Common myeloid progenitor, CD34-positive (primary cell): ENCODE results near the gene MALAT1.

Experiments
- CTCF ChIA-PET: fragments of 350-600 bp; sonication (Branson Sonifier 250); formaldehyde crosslinking; loops from one replicate; lab custom pipeline; 2021; ENCODE audit warnings: antibody characterized with exemption; lab: Charles Lee
- POLR2A ChIA-PET: fragments of 350-600 bp; sonication (Branson Sonifier 250); formaldehyde crosslinking; loops from one replicate; lab custom pipeline; 2021; ENCODE audit warnings: antibody characterized with exemption; lab: Charles Lee
- DNase-seq, 3 donors: peaks; one replicate each; pipeline versions ENCODE4 v3.0.0 to v3.0.0-alpha.2; 2013
- H3K27ac ChIP-seq, 2 experiments: 1 replicate in 1 of 2; 2 replicates in 1 of 2; pipeline ENCODE4 v1.7.0; 2013; ENCODE audit warnings: inconsistent platforms in 2 of 2, low read length in 2 of 2, mild to moderate bottlenecking in 2 of 2, low read depth in 1 of 2, moderate library complexity in 1 of 2; ENCODE audit not compliant: severe bottlenecking in 2 of 2, insufficient read depth in 1 of 2, poor library complexity in 1 of 2
- H3K27me3 ChIP-seq, 5 experiments: replicated peaks in 2 of 5; 1 replicate in 3 of 5; 2 replicates in 2 of 5; pipeline versions ENCODE4 v1.6.1 to v1.7.0; 2013; ENCODE audit warnings: low read length in 4 of 5, mild to moderate bottlenecking in 2 of 5, moderate library complexity in 2 of 5, inconsistent platforms in 1 of 5; ENCODE audit not compliant: insufficient read depth in 5 of 5, control insufficient read depth in 4 of 5
- H3K36me3 ChIP-seq, 4 experiments: 1 replicate in 2 of 4; 2 replicates in 2 of 4; pipeline versions ENCODE4 v1.6.1 to v1.7.0; 2013; ENCODE audit warnings: low read length in 3 of 4, control low read depth in 1 of 4, mild to moderate bottlenecking in 1 of 4; ENCODE audit not compliant: control insufficient read depth in 4 of 4, insufficient read depth in 4 of 4
- H3K4me1 ChIP-seq, 4 experiments: 1 replicate in 3 of 4; 2 replicates in 1 of 4; pipeline versions ENCODE4 v1.6.1 to v1.7.1; 2013; ENCODE audit warnings: low read length in 3 of 4, mild to moderate bottlenecking in 3 of 4, control low read depth in 1 of 4, inconsistent platforms in 1 of 4, moderate library complexity in 1 of 4; ENCODE audit not compliant: control insufficient read depth in 4 of 4, insufficient read depth in 4 of 4; ENCODE audit errors: control extremely low read depth in 1 of 4
- H3K4me3 ChIP-seq, 7 experiments: 1 replicate in 4 of 7; 2 replicates in 3 of 7; pipeline versions ENCODE4 v1.5.1 to v1.7.0; 2013; ENCODE audit warnings: mild to moderate bottlenecking in 7 of 7, low read length in 6 of 7, moderate library complexity in 6 of 7, inconsistent platforms in 2 of 7, low read depth in 2 of 7, control low read depth in 1 of 7; ENCODE audit not compliant: insufficient read depth in 4 of 7, control insufficient read depth in 1 of 7; ENCODE audit errors: extremely low read depth in 1 of 7
- H3K9me3 ChIP-seq, 5 experiments: 1 replicate in 4 of 5; 2 replicates in 1 of 5; pipeline versions ENCODE4 v1.6.1 to v1.7.1; 2013; ENCODE audit warnings: low read length in 4 of 5, mild to moderate bottlenecking in 2 of 5, inconsistent platforms in 1 of 5, low read depth in 1 of 5, moderate library complexity in 1 of 5; ENCODE audit not compliant: control insufficient read depth in 4 of 5, insufficient read depth in 2 of 5; ENCODE audit errors: control extremely low read depth in 1 of 5
- WGBS: methylation state at CpG from one replicate; pipeline ENCODE4 v1.1.5; 2013; ENCODE audit not compliant: insufficient coverage; 5-methylcytosine and 5-hydroxymethylcytosine counted together

The MALAT1 gene

DNA sequence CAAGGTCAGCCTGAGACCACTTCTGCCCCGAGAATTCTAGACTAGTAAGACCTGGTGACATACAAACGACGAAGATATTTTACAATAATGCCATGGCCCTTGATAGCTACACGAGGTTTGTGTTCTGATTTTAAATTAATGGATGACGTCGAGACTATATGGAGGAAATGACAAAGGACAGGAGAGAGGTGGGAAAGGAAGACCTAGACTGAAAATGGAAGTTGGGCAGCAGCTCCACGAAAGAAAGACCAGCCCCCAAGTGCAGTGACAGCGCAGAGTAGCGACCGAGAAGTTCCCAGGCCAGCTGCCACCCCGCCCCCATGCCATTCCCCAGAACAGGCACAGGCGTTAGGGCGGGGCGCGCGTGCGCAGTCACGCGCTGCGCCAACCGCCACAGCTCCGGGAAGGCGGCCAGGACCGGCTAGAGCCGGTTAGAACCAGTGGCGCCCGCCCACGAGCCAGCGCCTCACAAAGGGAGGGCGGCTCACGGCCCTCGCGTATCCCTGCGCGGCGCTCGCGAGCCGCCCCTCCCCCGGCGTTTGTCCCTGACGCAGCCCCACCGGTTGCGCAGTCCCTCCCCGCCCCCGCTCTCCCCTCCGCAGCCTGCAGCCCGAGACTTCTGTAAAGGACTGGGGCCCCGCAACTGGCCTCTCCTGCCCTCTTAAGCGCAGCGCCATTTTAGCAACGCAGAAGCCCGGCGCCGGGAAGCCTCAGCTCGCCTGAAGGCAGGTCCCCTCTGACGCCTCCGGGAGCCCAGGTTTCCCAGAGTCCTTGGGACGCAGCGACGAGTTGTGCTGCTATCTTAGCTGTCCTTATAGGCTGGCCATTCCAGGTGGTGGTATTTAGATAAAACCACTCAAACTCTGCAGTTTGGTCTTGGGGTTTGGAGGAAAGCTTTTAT is 1.5 kb upstream of the MALAT1 start:
- ChIA-PET CTCF (interaction anchor here (0.7 to 26.9 kb wide), 15 partner anchors 9 to 118 kb away, joined by 3 to 653 read pairs (median 6); partner anchors contain the start of gene NEAT1), POLR2A (interaction anchor here (0.6 to 26.7 kb wide), 12 partner anchors 9 to 131 kb away, joined by 3 to 1072 read pairs (median 20); partner anchors contain the start of genes NEAT1 and SLC25A45)
- under 1% methylated on average over 60 of the region's 61 CpGs for WGBS
- DNase-seq: peak; percentile 98 to 99 (median 99)
- no peaks in the 10 kb centered on the region for H3K27me3 ChIP-seq
- peak overlapping the region; percentile 72 to 100 (median 98) for H3K4me3 ChIP-seq
- peaks cover 22 to 57% (median 54%) of the 10 kb centered on the region in 4 experiments for H3K4me1 ChIP-seq
- H3K36me3 ChIP-seq: peaks cover 15 to 25% (median 18%) of the 10 kb centered on the region in 4 experiments
- H3K27ac ChIP-seq: peak overlapping the region; percentile 100
- H3K9me3 ChIP-seq: no peaks in the 10 kb centered on the region

DNA sequence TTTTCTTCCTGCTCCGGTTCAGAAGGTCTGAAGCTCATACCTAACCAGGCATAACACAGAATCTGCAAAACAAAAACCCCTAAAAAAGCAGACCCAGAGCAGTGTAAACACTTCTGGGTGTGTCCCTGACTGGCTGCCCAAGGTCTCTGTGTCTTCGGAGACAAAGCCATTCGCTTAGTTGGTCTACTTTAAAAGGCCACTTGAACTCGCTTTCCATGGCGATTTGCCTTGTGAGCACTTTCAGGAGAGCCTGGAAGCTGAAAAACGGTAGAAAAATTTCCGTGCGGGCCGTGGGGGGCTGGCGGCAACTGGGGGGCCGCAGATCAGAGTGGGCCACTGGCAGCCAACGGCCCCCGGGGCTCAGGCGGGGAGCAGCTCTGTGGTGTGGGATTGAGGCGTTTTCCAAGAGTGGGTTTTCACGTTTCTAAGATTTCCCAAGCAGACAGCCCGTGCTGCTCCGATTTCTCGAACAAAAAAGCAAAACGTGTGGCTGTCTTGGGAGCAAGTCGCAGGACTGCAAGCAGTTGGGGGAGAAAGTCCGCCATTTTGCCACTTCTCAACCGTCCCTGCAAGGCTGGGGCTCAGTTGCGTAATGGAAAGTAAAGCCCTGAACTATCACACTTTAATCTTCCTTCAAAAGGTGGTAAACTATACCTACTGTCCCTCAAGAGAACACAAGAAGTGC is 661 bp upstream of the MALAT1 start:
- H3K36me3 ChIP-seq: peaks cover 19 to 33% (median 24%) of the 10 kb centered on the region in 4 experiments
- CTCF ChIA-PET: interaction anchor here (1.0 to 26.9 kb wide), 18 partner anchors 8 to 142 kb away, joined by 3 to 653 read pairs (median 6); partner anchors contain the start of gene NEAT1
- peak in 2 of 3 donors; percentile 78 to 79 for DNase-seq
- H3K4me3 ChIP-seq: peak overlapping the region; percentile 72 to 100 (median 98)
- WGBS: 3% methylated on average over 21 of the region's 24 CpGs
- POLR2A ChIA-PET: interaction anchor here (0.5 to 26.7 kb wide), 18 partner anchors 8 to 669 kb away, joined by 3 to 1072 read pairs (median 6); partner anchors contain the start of genes NEAT1 and SLC25A45
- H3K4me1 ChIP-seq: peaks cover 20 to 55% (median 48%) of the 10 kb centered on the region in 4 experiments
- peak overlapping the region; percentile 100 for H3K27ac ChIP-seq
- no peaks in the 10 kb centered on the region for H3K9me3 ChIP-seq
- H3K27me3 ChIP-seq: no peaks in the 10 kb centered on the region

DNA sequence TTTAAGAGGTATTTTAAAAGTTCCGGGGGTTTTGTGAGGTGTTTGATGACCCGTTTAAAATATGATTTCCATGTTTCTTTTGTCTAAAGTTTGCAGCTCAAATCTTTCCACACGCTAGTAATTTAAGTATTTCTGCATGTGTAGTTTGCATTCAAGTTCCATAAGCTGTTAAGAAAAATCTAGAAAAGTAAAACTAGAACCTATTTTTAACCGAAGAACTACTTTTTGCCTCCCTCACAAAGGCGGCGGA is 193 bp upstream of the MALAT1 start:
- CTCF ChIA-PET: interaction anchor here (1.0 to 26.9 kb wide), 12 partner anchors 10 to 143 kb away, joined by 3 to 653 read pairs (median 6); partner anchors contain the start of gene NEAT1

DNA sequence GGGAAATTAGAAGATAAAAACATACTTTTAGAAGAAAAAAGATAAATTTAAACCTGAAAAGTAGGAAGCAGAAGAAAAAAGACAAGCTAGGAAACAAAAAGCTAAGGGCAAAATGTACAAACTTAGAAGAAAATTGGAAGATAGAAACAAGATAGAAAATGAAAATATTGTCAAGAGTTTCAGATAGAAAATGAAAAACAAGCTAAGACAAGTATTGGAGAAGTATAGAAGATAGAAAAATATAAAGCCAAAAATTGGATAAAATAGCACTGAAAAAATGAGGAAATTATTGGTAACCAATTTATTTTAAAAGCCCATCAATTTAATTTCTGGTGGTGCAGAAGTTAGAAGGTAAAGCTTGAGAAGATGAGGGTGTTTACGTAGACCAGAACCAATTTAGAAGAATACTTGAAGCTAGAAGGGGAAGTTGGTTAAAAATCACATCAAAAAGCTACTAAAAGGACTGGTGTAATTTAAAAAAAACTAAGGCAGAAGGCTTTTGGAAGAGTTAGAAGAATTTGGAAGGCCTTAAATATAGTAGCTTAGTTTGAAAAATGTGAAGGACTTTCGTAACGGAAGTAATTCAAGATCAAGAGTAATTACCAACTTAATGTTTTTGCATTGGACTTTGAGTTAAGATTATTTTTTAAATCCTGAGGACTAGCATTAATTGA is 1.0 kb downstream of the MALAT1 start:
- H3K4me3 ChIP-seq: peak overlapping the region; percentile 71 to 100 (median 99)
- peak overlapping the region; percentile 100 for H3K27ac ChIP-seq
- H3K9me3 ChIP-seq: no peaks in the 10 kb centered on the region
- peaks cover 22 to 50% (median 38%) of the 10 kb centered on the region in 4 experiments for H3K36me3 ChIP-seq
- WGBS: no CpG with 5 or more reads among the region's 3 CpGs
- H3K27me3 ChIP-seq: no peaks in the 10 kb centered on the region
- ChIA-PET POLR2A (interaction anchor here (0.6 to 26.7 kb wide), 16 partner anchors 8 to 736 kb away, joined by 3 to 1072 read pairs (median 8); partner anchors contain the start of genes NEAT1, SLC25A45 and TIGD3), CTCF (interaction anchor here (0.7 to 26.9 kb wide), 11 partner anchors 10 to 121 kb away, joined by 3 to 653 read pairs (median 7); partner anchors contain the start of gene NEAT1)
- peaks cover 23 to 53% (median 42%) of the 10 kb centered on the region in 4 experiments for H3K4me1 ChIP-seq
- peak in 2 of 3 donors; percentile 38 to 44 for DNase-seq

More for the DNA sequence above, 193 bp upstream of the MALAT1 start:
- POLR2A ChIA-PET: interaction anchor here (0.5 to 26.7 kb wide), 19 partner anchors 8 to 669 kb away, joined by 3 to 1072 read pairs (median 5); partner anchors contain the start of genes NEAT1 and SLC25A45
- Histone ChIP-seq H3K27ac (peak overlapping the region; percentile 100), H3K36me3 (peaks cover 19 to 38% (median 27%) of the 10 kb centered on the region in 4 experiments), H3K4me1 (peaks cover 16 to 54% (median 44%) of the 10 kb centered on the region in 4 experiments), H3K9me3 (no peaks in the 10 kb centered on the region), H3K4me3 (peak overlapping the region; percentile 72 to 100 (median 98)), H3K27me3 (no peaks in the 10 kb centered on the region)
- WGBS: 0% methylated on average over 2 of the region's 6 CpGs
- no peak for DNase-seq

DNA sequence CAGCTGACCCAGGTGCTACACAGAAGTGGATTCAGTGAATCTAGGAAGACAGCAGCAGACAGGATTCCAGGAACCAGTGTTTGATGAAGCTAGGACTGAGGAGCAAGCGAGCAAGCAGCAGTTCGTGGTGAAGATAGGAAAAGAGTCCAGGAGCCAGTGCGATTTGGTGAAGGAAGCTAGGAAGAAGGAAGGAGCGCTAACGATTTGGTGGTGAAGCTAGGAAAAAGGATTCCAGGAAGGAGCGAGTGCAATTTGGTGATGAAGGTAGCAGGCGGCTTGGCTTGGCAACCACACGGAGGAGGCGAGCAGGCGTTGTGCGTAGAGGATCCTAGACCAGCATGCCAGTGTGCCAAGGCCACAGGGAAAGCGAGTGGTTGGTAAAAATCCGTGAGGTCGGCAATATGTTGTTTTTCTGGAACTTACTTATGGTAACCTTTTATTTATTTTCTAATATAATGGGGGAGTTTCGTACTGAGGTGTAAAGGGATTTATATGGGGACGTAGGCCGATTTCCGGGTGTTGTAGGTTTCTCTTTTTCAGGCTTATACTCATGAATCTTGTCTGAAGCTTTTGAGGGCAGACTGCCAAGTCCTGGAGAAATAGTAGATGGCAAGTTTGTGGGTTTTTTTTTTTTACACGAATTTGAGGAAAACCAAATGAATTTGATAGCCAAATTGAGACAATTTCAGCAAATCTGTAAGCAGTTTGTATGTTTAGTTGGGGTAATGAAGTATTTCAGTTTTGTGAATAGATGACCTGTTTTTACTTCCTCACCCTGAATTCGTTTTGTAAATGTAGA is 1.7 kb downstream of the MALAT1 start:
- H3K36me3 ChIP-seq: peaks cover 22 to 57% (median 43%) of the 10 kb centered on the region in 4 experiments
- H3K4me1 ChIP-seq: peaks cover 27 to 55% (median 45%) of the 10 kb centered on the region in 4 experiments
- H3K27ac ChIP-seq: peak overlapping the region; percentile 100
- H3K4me3 ChIP-seq: peak overlapping the region; percentile 71 to 100 (median 99)
- no peaks in the 10 kb centered on the region for H3K27me3 ChIP-seq
- H3K9me3 ChIP-seq: no peaks in the 10 kb centered on the region
- POLR2A ChIA-PET: interaction anchor here (0.6 to 26.7 kb wide), 17 partner anchors 8 to 737 kb away, joined by 3 to 1072 read pairs (median 8); partner anchors contain the start of genes NEAT1, SLC25A45 and TIGD3
- CTCF ChIA-PET: interaction anchor here (0.7 to 26.9 kb wide), 6 partner anchors 9 to 84 kb away, joined by 3 to 653 read pairs (median 11); partner anchors contain the start of gene NEAT1
- peak in 2 of 3 donors; percentile 58 to 65 for DNase-seq
- WGBS: 0% methylated on average over 11 of the region's 20 CpGs
